NT2/D1 (cell line): ENCODE measurements around the gene BANP.

Experiments
- SUZ12 ChIP-seq: IDR thresholded peaks from 2 replicates; pipeline ENCODE4 v1.6.1; 2011; ENCODE audit not compliant: insufficient read length, insufficient read depth; ENCODE audit errors: extremely low read depth
- YY1 ChIP-seq: IDR thresholded peaks from 2 replicates; pipeline ENCODE4 v1.6.1; 2011; ENCODE audit not compliant: insufficient read length, insufficient read depth
- ZNF274 ChIP-seq: IDR thresholded peaks from 2 replicates; pipeline ENCODE4 v1.6.1; 2011; ENCODE audit warnings: mild to moderate bottlenecking, low read depth, low read length

DNA sequence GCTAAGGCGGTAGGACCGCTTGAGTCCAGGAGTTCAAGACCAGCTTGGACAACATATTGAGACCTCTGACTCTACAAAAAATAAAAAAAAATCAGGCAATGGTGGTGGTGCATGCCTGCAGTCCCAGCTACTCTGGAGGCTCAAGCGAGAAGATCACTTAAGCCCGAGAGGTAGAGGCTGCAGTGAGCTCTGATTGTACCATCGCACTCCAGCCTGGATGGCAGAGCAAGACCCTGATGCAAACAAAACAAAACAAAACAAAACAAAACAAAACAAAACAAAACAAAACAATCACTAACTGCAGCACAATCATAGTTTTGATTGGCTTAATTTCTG lies 2.5 kb upstream of the BANP start:
- TF ChIP-seq SUZ12, result no peak
- no peak for TF ChIP-seq ZNF274
- no peak for TF ChIP-seq YY1
